Vagina (tissue), 2 donors: Measurements from ENCODE around the gene CD44.

ENCODE experiments used
- POLR2A ChIP-seq, 2 donors: fragments of 450-650 bp; IDR thresholded peaks; one replicate each; pipeline ENCODE4 v1.6.1; 2017; ENCODE audit warnings: antibody characterized with exemption in 2 of 2, mild to moderate bottlenecking in 2 of 2, moderate library complexity in 2 of 2
- POLR2AphosphoS5 ChIP-seq, 2 donors: sonication (generic); formaldehyde crosslinking; IDR thresholded peaks; one replicate each; pipeline ENCODE4 v1.9.0; 2017; ENCODE audit warnings: antibody characterized with exemption in 2 of 2, mild to moderate bottlenecking in 2 of 2, low read depth in 1 of 2; ENCODE audit not compliant: insufficient read depth in 1 of 2
- TF ChIP-seq, protein P1 (sequence below), 3 experiments: fragments of 450-650 bp in 2 of 3; fragments of 200-600 bp in 1 of 3; sonication (generic) in 1 of 3; IDR thresholded peaks; one replicate each; pipeline ENCODE4 v1.5.1; 2017 to 2019; ENCODE audit warnings: antibody characterized with exemption in 3 of 3, mild to moderate bottlenecking in 2 of 3, moderate library complexity in 2 of 3

DNA sequence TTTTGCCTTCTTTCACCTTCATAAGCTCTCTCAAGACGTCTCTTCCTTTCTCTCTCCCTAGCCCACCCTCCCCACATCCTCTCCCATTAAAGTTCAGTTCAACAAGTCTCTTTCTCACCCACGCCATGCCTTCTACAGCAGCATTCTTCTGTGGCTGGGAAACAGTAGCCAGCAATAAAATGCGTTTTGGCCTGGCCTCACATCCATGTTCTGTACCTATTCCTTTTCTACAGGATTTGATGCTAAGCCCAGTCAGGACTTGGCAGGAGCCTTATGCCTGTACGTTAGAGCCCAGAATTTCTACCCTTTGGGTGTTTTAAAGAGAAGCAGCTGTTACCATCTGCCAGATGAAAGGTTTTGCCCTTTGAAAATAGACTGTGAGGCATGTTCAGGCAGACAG lies 7.1 kb upstream of the CD44 start:
- TF ChIP-seq POLR2AphosphoS5 (IDR thresholded peaks at IDR 0.05; ENCODE audit: insufficient read depth in 1 of 2, low read depth in 1 of 2) = no peak
- no peak for TF ChIP-seq POLR2A (IDR thresholded peaks at IDR 0.05)
- TF ChIP-seq, protein P1, sequence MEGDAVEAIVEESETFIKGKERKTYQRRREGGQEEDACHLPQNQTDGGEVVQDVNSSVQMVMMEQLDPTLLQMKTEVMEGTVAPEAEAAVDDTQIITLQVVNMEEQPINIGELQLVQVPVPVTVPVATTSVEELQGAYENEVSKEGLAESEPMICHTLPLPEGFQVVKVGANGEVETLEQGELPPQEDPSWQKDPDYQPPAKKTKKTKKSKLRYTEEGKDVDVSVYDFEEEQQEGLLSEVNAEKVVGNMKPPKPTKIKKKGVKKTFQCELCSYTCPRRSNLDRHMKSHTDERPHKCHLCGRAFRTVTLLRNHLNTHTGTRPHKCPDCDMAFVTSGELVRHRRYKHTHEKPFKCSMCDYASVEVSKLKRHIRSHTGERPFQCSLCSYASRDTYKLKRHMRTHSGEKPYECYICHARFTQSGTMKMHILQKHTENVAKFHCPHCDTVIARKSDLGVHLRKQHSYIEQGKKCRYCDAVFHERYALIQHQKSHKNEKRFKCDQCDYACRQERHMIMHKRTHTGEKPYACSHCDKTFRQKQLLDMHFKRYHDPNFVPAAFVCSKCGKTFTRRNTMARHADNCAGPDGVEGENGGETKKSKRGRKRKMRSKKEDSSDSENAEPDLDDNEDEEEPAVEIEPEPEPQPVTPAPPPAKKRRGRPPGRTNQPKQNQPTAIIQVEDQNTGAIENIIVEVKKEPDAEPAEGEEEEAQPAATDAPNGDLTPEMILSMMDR (IDR thresholded peaks at IDR 0.05) = no peak
